Measurements from ENCODE around the gene OBSCN.

The OBSCN gene

GRCh38 chr1:228343191-228343661 is 135.4 kb downstream of the OBSCN start:
- DNase-seq (ENCODE audit: low read depth): no peak

GRCh38 chr1:228344631-228345072 is 136.8 kb downstream of the OBSCN start:
- DNase-seq (ENCODE audit: low read depth): no peak

DNA sequence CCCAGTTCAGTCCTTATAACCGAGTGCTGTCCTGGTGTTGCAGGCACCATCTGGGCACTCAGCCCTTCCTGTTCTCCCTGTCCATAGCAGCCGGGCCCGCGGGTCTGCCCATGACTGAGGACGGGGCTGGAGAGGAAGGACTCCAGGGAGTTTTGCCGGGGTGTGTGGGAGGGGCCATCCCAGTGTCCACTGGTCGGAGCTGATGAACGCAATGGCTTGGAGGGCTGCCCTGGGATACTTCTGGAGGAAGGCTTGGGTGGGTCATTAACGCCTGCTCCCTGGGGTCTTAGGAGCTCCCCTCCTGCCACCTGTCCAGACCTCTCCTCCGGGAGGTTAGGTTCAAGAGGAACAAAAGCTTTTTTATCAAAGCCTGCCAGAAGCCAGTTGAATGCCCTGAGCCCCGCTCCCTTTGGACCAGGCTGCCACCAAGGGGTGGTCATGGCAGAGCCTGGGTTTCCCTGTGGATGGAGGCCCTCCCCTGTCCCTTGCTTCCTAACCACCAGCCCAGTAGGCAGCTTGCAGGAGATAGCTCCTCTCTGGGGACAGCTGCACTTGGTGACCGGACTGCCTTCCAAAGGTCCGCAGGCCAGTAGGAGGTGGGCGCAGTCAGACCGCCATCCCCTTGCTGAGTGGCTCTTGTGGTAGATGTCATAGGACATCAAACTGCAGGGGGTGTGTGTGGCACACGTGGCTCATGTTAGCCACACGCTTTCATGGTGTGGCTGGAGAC is 137.5 kb downstream of the OBSCN start:
- no peak for DNase-seq (ENCODE audit: low read depth)

DNA sequence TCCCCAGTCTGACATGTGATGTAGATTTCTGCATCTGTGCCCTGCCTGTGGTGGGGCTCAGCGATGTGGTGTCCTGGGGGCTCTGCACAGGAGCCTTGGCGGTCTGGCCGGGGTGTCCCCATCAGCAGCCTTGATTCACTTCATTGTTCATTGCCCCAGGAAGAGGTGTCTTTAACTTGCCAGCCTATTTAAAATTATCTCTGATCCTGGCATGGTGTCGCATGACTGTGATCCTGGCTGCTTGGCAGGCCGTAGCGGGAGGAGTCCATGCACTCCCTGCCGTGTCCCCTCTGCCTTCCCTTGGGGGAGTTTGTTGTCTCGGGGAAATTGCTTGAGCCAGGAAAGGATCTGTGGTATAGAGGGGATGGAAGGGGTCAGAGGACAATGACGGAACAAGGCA is 138.9 kb downstream of the OBSCN start:
- DNase-seq (ENCODE audit: low read depth): no peak

DNA sequence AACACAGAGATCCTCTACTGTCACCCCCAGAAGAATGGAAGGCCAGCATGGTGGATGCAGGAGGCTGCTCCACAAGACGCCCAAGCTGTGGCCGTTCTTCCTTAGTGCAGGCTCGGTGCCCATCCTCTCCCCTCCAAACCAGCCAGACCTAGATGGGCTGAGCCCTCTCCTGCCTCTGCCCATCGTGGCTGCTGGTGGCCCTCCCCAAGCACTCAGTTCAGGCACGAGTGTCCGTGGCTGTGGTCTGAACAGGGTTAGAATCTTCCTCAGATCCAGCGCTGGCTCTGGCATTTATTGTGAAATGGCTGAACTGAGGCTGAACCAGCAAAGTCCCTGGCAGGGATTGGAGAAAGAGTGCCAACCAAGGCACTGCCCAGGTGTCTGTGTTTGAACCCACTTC is 139.3 kb downstream of the OBSCN start:
- no peak for DNase-seq (ENCODE audit: low read depth)

- no peak for DNase-seq (ENCODE audit: low read depth)
Observed at GRCh38 chr1:228348708-228349467, 141.0 kb downstream of the OBSCN start.

DNA sequence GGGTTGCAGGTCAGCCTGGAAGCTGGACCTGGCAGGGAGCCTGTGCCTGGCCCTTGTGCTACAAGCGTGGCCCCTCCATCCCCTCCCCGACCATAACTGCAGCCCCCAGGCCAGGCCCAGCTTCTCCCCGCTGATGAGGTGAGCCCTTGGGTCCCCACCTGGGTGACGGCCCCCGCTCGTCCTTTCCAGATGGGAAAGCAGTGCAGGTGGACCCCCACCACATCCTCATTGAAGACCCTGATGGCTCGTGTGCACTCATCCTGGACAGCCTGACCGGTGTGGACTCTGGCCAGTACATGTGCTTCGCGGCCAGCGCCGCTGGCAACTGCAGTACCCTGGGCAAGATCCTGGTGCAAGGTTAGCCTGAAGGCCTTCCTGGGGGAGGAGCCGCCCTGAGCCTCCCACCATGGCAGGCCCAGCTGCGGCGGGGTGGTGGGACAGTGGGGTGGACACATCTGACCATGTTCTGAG is 141.9 kb downstream of the OBSCN start:
- DNase-seq (ENCODE audit: low read depth): no peak

GRCh38 chr1:228350179-228350742 is 142.4 kb downstream of the OBSCN start:
- no peak for DNase-seq (ENCODE audit: low read depth)

DNA sequence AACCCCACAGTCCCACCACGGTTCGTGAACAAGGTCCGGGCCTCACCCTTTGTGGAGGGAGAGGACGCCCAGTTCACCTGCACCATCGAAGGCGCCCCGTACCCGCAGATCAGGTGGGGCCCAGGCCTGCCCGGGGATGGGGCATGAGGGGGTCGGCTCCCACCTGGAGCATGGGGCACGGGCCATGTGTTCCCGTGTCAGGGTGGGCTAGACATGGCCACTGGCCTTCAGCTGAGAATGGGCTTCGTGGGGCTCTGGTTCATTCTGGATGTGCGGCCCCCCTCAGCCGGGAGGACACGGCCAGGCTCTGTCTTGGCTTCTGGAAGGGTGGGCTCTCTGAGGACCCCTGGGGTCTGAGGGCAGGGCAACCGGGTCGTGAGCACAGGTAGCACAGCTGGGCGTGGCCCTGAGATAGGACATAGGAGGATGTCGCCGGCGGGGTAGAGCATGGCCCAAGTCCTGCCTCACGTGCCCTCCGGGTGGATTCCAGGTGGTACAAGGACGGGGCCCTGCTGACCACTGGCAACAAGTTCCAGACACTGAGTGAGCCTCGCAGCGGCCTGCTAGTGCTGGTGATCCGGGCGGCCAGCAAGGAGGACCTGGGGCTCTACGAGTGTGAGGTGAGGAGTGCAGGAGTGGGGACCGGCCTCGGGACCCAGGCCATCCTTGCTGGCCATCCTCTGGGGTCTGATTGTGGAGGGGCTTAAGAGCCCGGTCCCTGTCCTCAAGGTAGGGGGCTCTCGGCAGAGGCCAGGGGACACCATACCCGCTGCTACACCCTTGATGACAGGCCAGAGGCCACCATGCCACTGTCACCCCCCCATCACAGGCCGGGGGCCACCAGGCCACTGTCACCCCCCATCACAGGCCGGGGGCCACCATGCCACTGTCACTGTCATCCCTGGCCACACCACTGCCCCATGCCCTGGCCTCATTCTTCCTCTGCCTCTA is 143.3 kb downstream of the OBSCN start:
- no peak for DNase-seq (ENCODE audit: low read depth)

DNA sequence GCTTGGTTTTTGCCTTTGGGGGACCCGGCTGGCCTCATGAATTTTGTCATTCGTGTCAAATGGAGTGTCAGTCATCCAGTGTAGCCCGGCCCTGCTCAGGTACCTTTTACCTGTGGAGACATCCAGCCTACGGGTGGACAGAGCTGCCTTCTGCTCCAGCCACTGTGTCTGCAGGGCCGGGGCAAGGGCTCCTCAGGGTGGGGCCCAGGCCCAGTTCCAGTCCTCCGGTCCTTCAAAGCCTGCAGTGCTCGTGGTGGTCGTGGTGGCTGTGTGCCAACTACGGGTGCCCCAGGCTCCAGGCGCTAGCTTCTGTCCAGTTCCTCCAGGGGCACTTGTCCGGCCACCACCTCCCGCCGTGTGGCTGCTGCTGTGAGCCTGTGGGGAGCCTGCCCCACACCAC is 144.0 kb downstream of the OBSCN start:
- DNase-seq (ENCODE audit: low read depth): no peak

DNA sequence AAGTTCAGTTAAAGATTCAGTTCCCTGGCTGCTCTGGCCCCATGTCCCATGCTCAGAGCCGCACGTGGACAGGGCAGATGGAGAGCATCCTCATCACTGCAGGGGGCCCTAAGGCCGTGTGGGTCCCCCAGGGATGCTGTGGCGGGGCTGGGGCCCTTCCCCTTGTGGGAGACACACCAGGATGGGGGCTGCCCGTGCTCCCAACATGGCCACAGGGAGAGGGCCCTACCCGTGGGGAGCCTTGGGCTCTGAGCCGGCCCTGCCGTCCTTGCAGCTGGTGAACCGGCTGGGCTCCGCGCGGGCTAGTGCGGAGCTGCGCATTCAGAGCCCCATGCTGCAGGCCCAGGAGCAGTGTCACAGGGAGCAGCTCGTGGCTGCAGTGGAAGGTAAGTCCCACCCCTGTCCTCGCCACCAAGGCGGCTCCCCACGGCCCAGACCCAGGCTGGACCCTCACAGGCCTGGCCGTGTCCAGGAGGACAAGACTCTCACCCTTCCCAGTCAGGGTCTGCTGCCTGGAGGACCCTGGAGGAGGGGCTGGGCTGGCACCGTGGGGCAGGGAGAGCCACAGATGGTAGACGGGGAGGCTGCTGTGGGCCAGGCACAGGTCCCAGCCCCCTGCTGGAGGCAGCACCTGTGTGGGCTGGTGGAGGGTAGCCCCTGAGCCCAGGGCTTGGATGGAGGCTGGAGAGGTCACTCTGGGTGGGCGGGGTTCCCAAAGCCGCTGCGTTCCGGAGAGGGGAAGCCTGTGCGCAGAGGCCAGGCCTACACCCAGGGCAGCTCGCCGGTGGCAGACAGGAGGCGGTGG is 145.0 kb downstream of the OBSCN start:
- no peak for DNase-seq (ENCODE audit: low read depth)

- DNase-seq (ENCODE audit: low read depth): no peak
Observed at GRCh38 chr1:228353601-228354371, 145.9 kb downstream of the OBSCN start.

DNA sequence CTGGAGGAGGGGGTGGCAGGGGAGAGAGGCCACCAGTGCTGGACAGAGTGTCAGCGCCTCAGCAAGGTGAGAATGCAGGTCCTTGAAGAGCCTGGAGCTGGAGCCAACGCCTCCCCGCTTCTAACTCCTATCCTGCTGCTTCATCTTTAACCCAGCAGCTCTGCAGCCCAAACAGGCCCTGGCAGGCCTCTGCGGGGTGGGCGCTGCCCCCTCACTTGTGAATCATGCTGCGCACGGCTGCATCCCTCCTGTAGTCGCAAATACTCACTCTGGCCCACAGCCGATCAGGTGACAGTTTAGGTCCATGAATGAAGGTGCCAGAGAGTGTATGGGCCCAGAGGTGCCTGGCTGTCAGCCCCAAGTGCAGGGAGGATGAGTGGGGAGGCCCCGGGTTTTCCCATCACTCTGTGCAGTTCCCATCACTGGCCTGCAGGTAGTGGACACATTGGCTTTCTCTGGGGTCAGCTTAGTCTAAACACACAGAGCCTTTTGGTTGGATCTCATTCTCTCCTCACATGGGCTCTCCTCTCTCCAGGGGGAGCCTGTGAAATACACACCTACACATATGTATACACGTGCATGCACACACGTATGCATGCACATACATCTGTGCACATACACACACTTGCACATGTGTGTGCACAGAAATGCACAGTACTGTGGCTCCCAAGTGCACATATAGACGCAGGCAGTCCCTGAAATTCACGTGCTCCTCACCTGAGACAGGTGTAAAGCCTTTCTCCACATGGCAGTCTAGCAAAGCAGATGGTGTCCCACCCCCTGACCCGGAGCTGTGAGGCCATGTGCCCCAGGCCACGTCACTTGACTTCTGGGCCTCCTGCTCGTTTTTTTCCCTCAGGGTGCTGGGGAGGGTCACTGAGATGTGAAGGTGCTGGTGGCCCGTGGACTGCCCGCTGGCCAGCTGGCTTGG is 146.8 kb downstream of the OBSCN start:
- no peak for DNase-seq (ENCODE audit: low read depth)

- DNase-seq (ENCODE audit: low read depth): no peak
Observed at GRCh38 chr1:228356897-228357680, 149.2 kb downstream of the OBSCN start.

- no peak for DNase-seq (ENCODE audit: low read depth)
Observed at GRCh38 chr1:228358039-228358763, 150.4 kb downstream of the OBSCN start.

GRCh38 chr1:228358764-228359612 is 151.1 kb downstream of the OBSCN start:
- DNase-seq (ENCODE audit: low read depth): no peak

Data from activated T-helper 9 cell treated with anti-CD3 and anti-CD28 coated beads, Interleukin-2, amount 50 U/mL, for 16 hours (primary cell).